ENCODE data around the gene ATP13A5.

- TF ChIP-seq POLR2A (IDR thresholded peaks at IDR 0.05): no peak
- no peak for TF ChIP-seq CTCF (IDR thresholded peaks at IDR 0.05)
Observed at GRCh38 chr3:193262707-193263106, 115.8 kb downstream of the ATP13A5 start.
